ACHN (cell line): Measurements from ENCODE around the gene USP22.
A peak's percentile ranks its signal among the peaks of the same experiment; 100 is the strongest.
"Not testable (repeated sequence)": the region's sequence is repeated elsewhere in the genome, so short reads cannot be mapped to it uniquely, and the experiment has no call there.

Experiments
- DNase-seq: peaks from one replicate; pipeline ENCODE4 v3.0.0-alpha.2; 2015
- in situ Hi-C: cut with HindIII; loops from 2 replicates; pipeline ENCODE4 v1.10.0; 2017; ENCODE audit warnings: low sequenced_read_pairs, low pct_ligation_motif_present, low pct_unique_long_range_greater_than_20kb

USP22 gene

GRCh38 chr17:21058098-21058893 is 15.5 kb upstream of the USP22 start:
- in situ Hi-C loops, result no loop called here
- peak; percentile 29 for DNase-seq

GRCh38 chr17:21053056-21053455 is 10.2 kb upstream of the USP22 start:
- in situ Hi-C loops, DNase-seq: not testable (repeated sequence)

GRCh38 chr17:21049457-21049856 is 6.6 kb upstream of the USP22 start:
- in situ Hi-C loops, result no loop called here
- DNase-seq, result no peak

- no peak for DNase-seq
- in situ Hi-C loops, result no loop called here
These were observed 3.4 kb upstream of the USP22 start for GRCh38 chr17:21046216-21046615.

- DNase-seq, result no peak
- in situ Hi-C loops, result no loop called here
These were observed 2.2 kb upstream of the USP22 start for GRCh38 chr17:21044971-21045370.

- in situ Hi-C loops, result no loop called here
- DNase-seq, result peak; percentile 98
These were observed 753 bp upstream of the USP22 start for GRCh38 chr17:21043296-21044232.

- DNase-seq, result peak; percentile 83
- in situ Hi-C loops, result no loop called here
These were observed 912 bp downstream of the USP22 start for GRCh38 chr17:21041741-21042457.

GRCh38 chr17:21039839-21040575 is 2.8 kb downstream of the USP22 start:
- peak; percentile 52 for DNase-seq

GRCh38 chr17:21037117-21037803 is 5.6 kb downstream of the USP22 start:
- in situ Hi-C loops, result no loop called here
- DNase-seq, result no peak

More at GRCh38 chr17:21039839-21040575, 2.8 kb downstream of the USP22 start:
- in situ Hi-C loops, result no loop called here

- DNase-seq, result no peak
- in situ Hi-C loops, result no loop called here
These were observed 6.4 kb downstream of the USP22 start for GRCh38 chr17:21036361-21036881.

- DNase-seq, result no peak
- in situ Hi-C loops, result no loop called here
These were observed 7.4 kb downstream of the USP22 start for GRCh38 chr17:21035406-21035805.

GRCh38 chr17:21034340-21035235 is 8.2 kb downstream of the USP22 start:
- in situ Hi-C loops, result no loop called here

GRCh38 chr17:21033350-21033749 is 9.5 kb downstream of the USP22 start:
- no peak for DNase-seq
- in situ Hi-C loops, result no loop called here

More at GRCh38 chr17:21034340-21035235, 8.2 kb downstream of the USP22 start:
- DNase-seq, result no peak

GRCh38 chr17:21031756-21032396 is 10.9 kb downstream of the USP22 start:
- in situ Hi-C loops, result no loop called here
- DNase-seq, result no peak

GRCh38 chr17:21030375-21030774 is 12.4 kb downstream of the USP22 start:
- in situ Hi-C loops, result no loop called here
- no peak for DNase-seq

GRCh38 chr17:21029515-21029914 is 13.3 kb downstream of the USP22 start:
- in situ Hi-C loops, result no loop called here
- no peak for DNase-seq
